ENCODE measurements around the gene OOSP4B.

OOSP4B gene

GRCh38 chr11:60016881-60017280, at the start of gene OOSP4B:
Gene OOSP4B (plus strand): TSS chr11:60017181.
- TF ChIP-seq CTCF (conservative IDR thresholded peaks at IDR 0.05; ENCODE audit: low read depth, low read length), result no peak

GRCh38 chr11:59967677-59968394, 49.1 kb upstream of the OOSP4B start:
- H3K27ac ChIP-seq, result no peak overlapping the region
- no peak overlapping the region for H2AFZ ChIP-seq (ENCODE audit: low read depth)
- no peak overlapping the region for H3K4me2 ChIP-seq
- H3K27me3 ChIP-seq (ENCODE audit: insufficient read depth, low read depth), result no peaks in the 10 kb centered on the region
- H3K79me2 ChIP-seq (ENCODE audit: insufficient read depth, low read depth), result no peaks in the 10 kb centered on the region
- H3K4me1 ChIP-seq (ENCODE audit: low read depth, poor library complexity, severe bottlenecking), result no peaks in the 10 kb centered on the region
- no peak for TF ChIP-seq CTCF (conservative IDR thresholded peaks at IDR 0.05; ENCODE audit: low read depth, low read length)
- no peak overlapping the region for H3K9ac ChIP-seq
- no peaks in the 10 kb centered on the region for H4K20me1 ChIP-seq (ENCODE audit: insufficient read depth)
- no peak overlapping the region for H3K4me3 ChIP-seq (IDR thresholded peaks at IDR 0.05; ENCODE audit: insufficient read depth, low read depth, low read length)
- no peaks in the 10 kb centered on the region for H3K36me3 ChIP-seq (ENCODE audit: insufficient read depth)

More at GRCh38 chr11:60016881-60017280, at the start of gene OOSP4B:
- Histone ChIP-seq H3K36me3 (ENCODE audit: insufficient read depth) (no peaks in the 10 kb centered on the region), H3K27me3 (ENCODE audit: insufficient read depth, low read depth) (no peaks in the 10 kb centered on the region), H3K4me3 (IDR thresholded peaks at IDR 0.05; ENCODE audit: insufficient read depth, low read depth, low read length) (no peak within 1 kb of the TSS), H3K27ac (no peak within 1 kb of the TSS), H3K4me1 (ENCODE audit: low read depth, poor library complexity, severe bottlenecking) (no peaks in the 10 kb centered on the region), H2AFZ (ENCODE audit: low read depth) (no peak within 1 kb of the TSS), H3K79me2 (ENCODE audit: insufficient read depth, low read depth) (no peaks in the 10 kb centered on the region), H4K20me1 (ENCODE audit: insufficient read depth) (no peaks in the 10 kb centered on the region), H3K9ac (no peak within 1 kb of the TSS), H3K4me2 (no peak within 1 kb of the TSS)

GRCh38 chr11:59968395-59968783, 48.6 kb upstream of the OOSP4B start:
- Histone ChIP-seq H4K20me1 (ENCODE audit: insufficient read depth) (no peaks in the 10 kb centered on the region), H3K4me2 (no peak overlapping the region), H3K27ac (no peak overlapping the region), H3K4me3 (IDR thresholded peaks at IDR 0.05; ENCODE audit: insufficient read depth, low read depth, low read length) (no peak overlapping the region), H3K79me2 (ENCODE audit: insufficient read depth, low read depth) (no peaks in the 10 kb centered on the region), H3K4me1 (ENCODE audit: low read depth, poor library complexity, severe bottlenecking) (no peaks in the 10 kb centered on the region), H3K36me3 (ENCODE audit: insufficient read depth) (no peaks in the 10 kb centered on the region), H2AFZ (ENCODE audit: low read depth) (no peak overlapping the region), H3K9ac (no peak overlapping the region), H3K27me3 (ENCODE audit: insufficient read depth, low read depth) (no peaks in the 10 kb centered on the region)
- no peak for TF ChIP-seq CTCF (conservative IDR thresholded peaks at IDR 0.05; ENCODE audit: low read depth, low read length)

- H3K27me3 ChIP-seq (ENCODE audit: insufficient read depth, low read depth), result no peaks in the 10 kb centered on the region
- no peak for TF ChIP-seq CTCF (conservative IDR thresholded peaks at IDR 0.05; ENCODE audit: low read depth, low read length)
- H3K9ac ChIP-seq, result no peak overlapping the region
- H3K4me2 ChIP-seq, result no peak overlapping the region
- H3K4me3 ChIP-seq (IDR thresholded peaks at IDR 0.05; ENCODE audit: insufficient read depth, low read depth, low read length), result no peak overlapping the region
- H2AFZ ChIP-seq (ENCODE audit: low read depth), result no peak overlapping the region
- H3K4me1 ChIP-seq (ENCODE audit: low read depth, poor library complexity, severe bottlenecking), result no peaks in the 10 kb centered on the region
- no peaks in the 10 kb centered on the region for H4K20me1 ChIP-seq (ENCODE audit: insufficient read depth)
- H3K36me3 ChIP-seq (ENCODE audit: insufficient read depth), result no peaks in the 10 kb centered on the region
- H3K27ac ChIP-seq, result no peak overlapping the region
- H3K79me2 ChIP-seq (ENCODE audit: insufficient read depth, low read depth), result no peaks in the 10 kb centered on the region
Measured at GRCh38 chr11:59973097-59973496, 43.9 kb upstream of the OOSP4B start.
